SK-N-SH (cell line): ENCODE data around the gene ADAM33. TPM values are rescaled to one million over a fixed set of nuclear protein-coding genes. Genes with fewer than 3 reads are reported as not detected.

ENCODE experiments used
- CTCF ChIA-PET: fragments of 300-600, 350-600 bp; formaldehyde crosslinking; extraction: SDS; loops from one replicate; lab custom pipeline; 2021; lab: Yijun Ruan, JAX
- POLR2A ChIA-PET: fragments of 350-600 bp; sonication (Branson Sonifier 250); formaldehyde crosslinking; extraction: SDS; loops from one replicate; lab custom pipeline; 2020; ENCODE audit warnings: antibody characterized with exemption, inconsistent platforms; lab: Yijun Ruan, JAX
- DNase-seq: peaks from one replicate; pipeline ENCODE4 v3.0.0; 2012
- H2AFZ ChIP-seq: fragments of 200-600 bp; sonication (generic); 2 replicates; pipeline ENCODE4 v1.8.1; 2016; ENCODE audit warnings: antibody characterized with exemption, mild to moderate bottlenecking, low read depth
- H3F3A ChIP-seq: fragments of 200-600 bp; sonication (generic); replicated peaks from 2 replicates; pipeline ENCODE3; 2016; ENCODE audit warnings: antibody characterized with exemption, mild to moderate bottlenecking; ENCODE audit not compliant: insufficient read depth
- H3K27ac ChIP-seq, 2 experiments: fragments of 200-500 bp in 1 of 2; fragments of 200-600 bp in 1 of 2; sonication (Bioruptor generic) in 1 of 2; sonication (generic), shearing (Covaris generic) in 1 of 2; 2 replicates each; pipeline versions ENCODE4 v1.5.1 to v1.6.1; 2014 to 2016; ENCODE audit warnings: low read depth in 2 of 2, inconsistent platforms in 1 of 2, low read length in 1 of 2, mild to moderate bottlenecking in 1 of 2, mixed read lengths in 1 of 2
- H3K27me3 ChIP-seq: fragments of 200-600 bp; sonication (generic), shearing (Covaris generic); 2 replicates; pipeline ENCODE4 v1.6.1; 2016; ENCODE audit warnings: mixed run types; ENCODE audit not compliant: insufficient read depth
- H3K36me3 ChIP-seq, 2 experiments: fragments of 200-500 bp in 1 of 2; fragments of 200-600 bp in 1 of 2; sonication (Bioruptor generic) in 1 of 2; sonication (generic) in 1 of 2; replicated peaks in 1 of 2; 2 replicates each; pipeline versions ENCODE3 to v1.5.1; 2014 to 2016; ENCODE audit warnings: low read length in 1 of 2, mild to moderate bottlenecking in 1 of 2; ENCODE audit not compliant: insufficient read depth in 2 of 2, control insufficient read depth in 1 of 2
- H3K4me1 ChIP-seq, 2 experiments: fragments of 200-500 bp in 1 of 2; fragments of 200-600 bp in 1 of 2; sonication (Bioruptor generic) in 1 of 2; sonication (generic), shearing (Covaris generic) in 1 of 2; 2 replicates each; pipeline versions ENCODE4 v1.5.1 to v1.6.1; 2014 to 2016; ENCODE audit warnings: low read depth in 1 of 2, low read length in 1 of 2, mixed run types in 1 of 2; ENCODE audit not compliant: insufficient read depth in 2 of 2, control insufficient read depth in 1 of 2
- H3K4me2 ChIP-seq: fragments of 200-600 bp; sonication (generic), shearing (Covaris generic); 2 replicates; pipeline ENCODE4 v1.6.1; 2017; ENCODE audit warnings: mixed run types
- H3K4me3 ChIP-seq, 2 experiments: fragments of 200-500 bp in 1 of 2; fragments of 200-600 bp in 1 of 2; sonication (Bioruptor generic) in 1 of 2; sonication (generic), shearing (Covaris generic) in 1 of 2; 2 replicates each; pipeline versions ENCODE4 v1.5.1 to v1.8.1; 2014 to 2016; ENCODE audit warnings: low read depth in 2 of 2, inconsistent platforms in 1 of 2, low read length in 1 of 2, mild to moderate bottlenecking in 1 of 2, mixed read lengths in 1 of 2, moderate library complexity in 1 of 2
- H3K79me2 ChIP-seq: fragments of 200-600 bp; sonication (generic); 2 replicates; pipeline ENCODE4 v1.8.1; 2017; ENCODE audit warnings: mild to moderate bottlenecking; ENCODE audit not compliant: insufficient read depth
- H3K9ac ChIP-seq: fragments of 200-600 bp; sonication (generic); 2 replicates; pipeline ENCODE4 v1.6.1; 2017; ENCODE audit warnings: mixed run types
- H3K9me2 ChIP-seq: fragments of 200-600 bp; sonication (generic); 2 replicates; pipeline ENCODE4 v1.6.1; 2017; ENCODE audit warnings: mixed run types
- H3K9me3 ChIP-seq: fragments of 200-600 bp; sonication (generic); 2 replicates; pipeline ENCODE4 v1.6.1; 2017; ENCODE audit warnings: mixed run types, mild to moderate bottlenecking, moderate library complexity
- H4K20me1 ChIP-seq: fragments of 200-600 bp; sonication (generic); 2 replicates; pipeline ENCODE4 v1.6.1; 2017; ENCODE audit warnings: mild to moderate bottlenecking, mixed run types; ENCODE audit not compliant: insufficient read depth
- CTCF ChIP-seq: fragments of 200-600 bp; sonication (generic); IDR thresholded peaks from 2 replicates; pipeline ENCODE4 v1.6.1; 2017; ENCODE audit warnings: antibody characterized with exemption, mild to moderate bottlenecking, moderate library complexity
- ELF1 ChIP-seq: IDR thresholded peaks from 2 replicates; pipeline ENCODE4 v1.4.0; 2012
- FOSL2 ChIP-seq: IDR thresholded peaks from 2 replicates; pipeline ENCODE4 v1.4.0; 2012; ENCODE audit warnings: low read depth, mild to moderate bottlenecking, moderate library complexity, borderline replicate concordance
- FOXM1 ChIP-seq: IDR thresholded peaks from 2 replicates; pipeline ENCODE4 v1.4.0; 2012; ENCODE audit warnings: low read depth, mild to moderate bottlenecking
- GABPA ChIP-seq: IDR thresholded peaks from 2 replicates; pipeline ENCODE4 v1.4.0; 2012; ENCODE audit warnings: low read depth, mild to moderate bottlenecking
- IRF3 ChIP-seq: fragments of 150-350 bp; IDR thresholded peaks from 2 replicates; pipeline ENCODE4 v1.6.1; 2016; ENCODE audit warnings: mild to moderate bottlenecking, low read depth, low read length
- MAX ChIP-seq: IDR thresholded peaks from 2 replicates; pipeline ENCODE4 v1.4.0; 2012; ENCODE audit warnings: low read depth
- MXI1 ChIP-seq: IDR thresholded peaks from 2 replicates; pipeline ENCODE4 v1.6.1; 2012; ENCODE audit warnings: mild to moderate bottlenecking, low read depth, low read length, improper control_type of control experiment
- NRF1 ChIP-seq: IDR thresholded peaks from 2 replicates; pipeline ENCODE4 v1.6.1; 2012; ENCODE audit warnings: low read depth, mild to moderate bottlenecking, low read length
- RAD21 ChIP-seq: IDR thresholded peaks from 2 replicates; pipeline ENCODE4 v1.6.1; 2012; ENCODE audit warnings: mild to moderate bottlenecking, low read length
- RCOR1 ChIP-seq: fragments of 150-350 bp; IDR thresholded peaks from 2 replicates; pipeline ENCODE4 v1.6.1; 2017; ENCODE audit warnings: antibody characterized with exemption, low read length
- REST ChIP-seq: IDR thresholded peaks from 2 replicates; pipeline ENCODE4 v1.6.1; 2012; ENCODE audit warnings: mild to moderate bottlenecking, low read depth, low read length, moderate library complexity
- RFX5 ChIP-seq: IDR thresholded peaks from 2 replicates; pipeline ENCODE4 v1.6.1; 2012; ENCODE audit warnings: mild to moderate bottlenecking, improper control_type of control experiment, low read length
- TCF12 ChIP-seq: IDR thresholded peaks from 2 replicates; pipeline ENCODE4 v1.4.0; 2012
- TEAD4 ChIP-seq: IDR thresholded peaks from 2 replicates; pipeline ENCODE4 v1.4.0; 2012; ENCODE audit warnings: mild to moderate bottlenecking, borderline replicate concordance; ENCODE audit not compliant: insufficient read depth
- USF1 ChIP-seq: IDR thresholded peaks from 2 replicates; pipeline ENCODE4 v1.4.0; 2012; ENCODE audit warnings: low read depth, borderline replicate concordance
- USF2 ChIP-seq: fragments of 150-350 bp; IDR thresholded peaks from 2 replicates; pipeline ENCODE4 v1.6.1; 2017; ENCODE audit warnings: antibody characterized with exemption, low read length, low read depth, borderline replicate concordance
- WGBS: methylation state at CpG from one replicate; pipeline ENCODE4 v1.1.6; 2017; ENCODE audit warnings: low lambda C conversion rate; 5-methylcytosine and 5-hydroxymethylcytosine counted together
- polyA plus RNA-seq, 3 experiments: library from polyadenylated mRNA; depleted of rRNA; stranded (reverse); fragments of >200 nt; gene quantifications; 2 replicates each; pipeline ENCODE4 v1.2.3, GENCODE V29; 2012

The ADAM33 gene
- polyA plus RNA-seq, 1 of the 3 experiments (the other 2 are of a cell fraction), result 4.8 TPM

- Histone ChIP-seq H2AFZ (no peak overlapping the region), H3K36me3 (no peaks in the 10 kb centered on the region), H3K27me3 (peaks cover 9% of the 10 kb centered on the region; the same call in 1 of the 2 replicates), H3F3A (no peaks in the 10 kb centered on the region), H3K9me2 (no peaks in the 10 kb centered on the region), H4K20me1 (no peaks in the 10 kb centered on the region), H3K4me3 (no peak overlapping the region), H3K4me1 (no peaks in the 10 kb centered on the region), H3K9me3 (no peaks in the 10 kb centered on the region), H3K79me2 (no peaks in the 10 kb centered on the region), H3K9ac (no peak overlapping the region), H3K27ac (no peak overlapping the region), H3K4me2 (no peak overlapping the region)
- TF ChIP-seq IRF3 (no peak), RAD21 (no peak)
- POLR2A ChIA-PET, result no interaction called here
- DNase-seq, result no peak
- WGBS, result 48% methylated on average over 2 of the region's 2 CpGs
- CTCF ChIA-PET, result interaction anchor here (1.0 to 3.3 kb wide), 5 partner anchors 9 to 100 kb away, joined by 3 to 13 read pairs (median 8); partner anchors contain the start of genes AP5S1 and HSPA12B
Measured at GRCh38 chr20:3720068-3720467, 38.3 kb upstream of the ADAM33 start.

- Histone ChIP-seq H3K9me3 (no peaks in the 10 kb centered on the region), H3K9ac (no peak overlapping the region), H3F3A (no peaks in the 10 kb centered on the region), H3K36me3 (no peaks in the 10 kb centered on the region), H3K27ac (no peak overlapping the region), H3K9me2 (no peaks in the 10 kb centered on the region), H3K79me2 (no peaks in the 10 kb centered on the region), H3K4me3 (no peak overlapping the region), H2AFZ (no peak overlapping the region), H3K27me3 (peaks cover 9% of the 10 kb centered on the region; the same call in 1 of the 2 replicates), H4K20me1 (no peaks in the 10 kb centered on the region), H3K4me2 (no peak overlapping the region)
- CTCF ChIA-PET, result interaction anchor here (1.5 to 4.1 kb wide), 6 partner anchors 8 to 156 kb away, joined by 6 to 60 read pairs (median 10); no protein-coding TSS in a partner anchor
- DNase-seq, result no peak
- WGBS, result 73% methylated on average over 4 of the region's 4 CpGs
- TF ChIP-seq RAD21 (no peak), USF2 (no peak), TCF12 (no peak), GABPA (no peak), FOXM1 (no peak), ELF1 (no peak), FOSL2 (no peak), MXI1 (no peak), USF1 (no peak), RCOR1 (no peak), MAX (no peak), CTCF (no peak), TEAD4 (no peak), REST (no peak), RFX5 (no peak), NRF1 (no peak)
- TF ChIP-seq, all 33 proteins: peak for 0
- POLR2A ChIA-PET, result no interaction called here
- H3K4me1 ChIP-seq, result no peaks in the 10 kb centered on the region
Measured at GRCh38 chr20:3719046-3719445, 37.2 kb upstream of the ADAM33 start.
